Caco-2 (cell line): Measurements from ENCODE around the gene PTPRG. TPM values are rescaled to one million over a fixed set of nuclear protein-coding genes. Genes with fewer than 3 reads are reported as not detected.

Source experiments
- BruUV-seq: library from RNA; stranded (reverse); fragments of 400-500 nt; replicated peaks from 2 replicates; lab custom pipeline; 2021; lab: Mats Ljungman, UMichigan
- CTCF ChIA-PET: fragments of 300-600 bp; sonication (Branson Sonifier 250); formaldehyde crosslinking; loops from one replicate; lab custom pipeline; 2022; ENCODE audit warnings: antibody characterized with exemption; lab: Charles Lee
- POLR2A ChIA-PET: fragments of 300-600 bp; sonication (Branson Sonifier 250); formaldehyde crosslinking; loops from one replicate; lab custom pipeline; 2022; ENCODE audit warnings: antibody characterized with exemption; lab: Charles Lee
- DNase-seq, 2 experiments: peaks; one replicate each; pipeline versions ENCODE4 v3.0.0 to v3.0.0-alpha.2; 2020 to 2022
- H3K27me3 ChIP-seq: replicated peaks from 2 replicates; pipeline ENCODE4 v1.6.0; 2011; ENCODE audit warnings: low read length; ENCODE audit not compliant: control insufficient read depth, insufficient read depth
- H3K36me3 ChIP-seq: 2 replicates; pipeline ENCODE4 v1.5.1; 2011; ENCODE audit warnings: low read length; ENCODE audit not compliant: control insufficient read depth, insufficient read depth
- H3K4me1 ChIP-seq: fragments of 250-450 bp; sonication (Bioruptor Pico); 2 replicates; pipeline ENCODE4 v1.5.1; 2020; ENCODE audit warnings: mild to moderate bottlenecking
- H3K4me3 ChIP-seq: 2 replicates; pipeline ENCODE4 v1.5.1; 2011; ENCODE audit warnings: low read depth, mild to moderate bottlenecking, control low read depth, low read length
- H3K9me3 ChIP-seq: fragments of 250-450 bp; sonication (Bioruptor Pico); 2 replicates; pipeline ENCODE4 v1.5.1; 2020; ENCODE audit warnings: mild to moderate bottlenecking, moderate library complexity
- H3K27ac Mint-ChIP-seq: one replicate; pipeline ENCODE4 v1.8.0; 2022; ENCODE audit warnings: mixed read lengths; ENCODE audit not compliant: unreplicated experiment
- H3K27me3 Mint-ChIP-seq: one replicate; pipeline ENCODE4 v1.8.0; 2022; ENCODE audit warnings: mixed read lengths; ENCODE audit not compliant: insufficient read depth, unreplicated experiment
- H3K36me3 Mint-ChIP-seq: one replicate; pipeline ENCODE4 v1.8.0; 2022; ENCODE audit warnings: mild to moderate bottlenecking, mixed read lengths; ENCODE audit not compliant: insufficient read depth, unreplicated experiment
- H3K4me1 Mint-ChIP-seq: one replicate; pipeline ENCODE4 v1.8.0; 2022; ENCODE audit warnings: low read depth, mixed read lengths; ENCODE audit not compliant: unreplicated experiment
- H3K4me3 Mint-ChIP-seq: one replicate; pipeline ENCODE4 v1.8.0; 2022; ENCODE audit warnings: mild to moderate bottlenecking, moderate library complexity, mixed read lengths; ENCODE audit not compliant: unreplicated experiment
- H3K9me3 Mint-ChIP-seq: one replicate; pipeline ENCODE4 v1.8.0; 2022; ENCODE audit warnings: mixed read lengths; ENCODE audit not compliant: unreplicated experiment
- CTCF ChIP-seq, 2 experiments: fragments of 200-600 bp in 1 of 2; IDR thresholded peaks; 1 replicate in 1 of 2; 2 replicates in 1 of 2; pipeline versions ENCODE4 v1.5.1 to v1.8.0; 2011 to 2022; ENCODE audit warnings: antibody characterized with exemption in 1 of 2, control low read depth in 1 of 2, inconsistent platforms in 1 of 2, low read depth in 1 of 2, low read length in 1 of 2, mild to moderate bottlenecking in 1 of 2, moderate library complexity in 1 of 2; ENCODE audit not compliant: insufficient read depth in 1 of 2, severe bottlenecking in 1 of 2, unreplicated experiment in 1 of 2
- intact Hi-C: fragments of 100-400 bp; cut with micrococcal nuclease; formaldehyde crosslinking; loops from one replicate; pipeline ENCODE4 v1.10.0; 2022; ENCODE audit not compliant: unreplicated experiment
- total RNA-seq: library from RNA; stranded (reverse); gene quantifications from 2 replicates; pipeline ENCODE4 v1.2.3, GENCODE V29; 2022

Gene PTPRG
- total RNA-seq, 1 experiment from 2014 or later = 46.4 TPM

GRCh38 chr3:61986473-61986872, 425.1 kb downstream of the PTPRG start:
- H3K4me1 ChIP-seq = no peaks in the 10 kb centered on the region
- CTCF ChIA-PET = no interaction called here
- no peaks in the 10 kb centered on the region for H3K27me3 ChIP-seq
- no TSS peak for BruUV-seq
- Mint-ChIP-seq H3K9me3 (no peaks in the 10 kb centered on the region), H3K4me3 (no peak overlapping the region), H3K4me1 (no peaks in the 10 kb centered on the region), H3K36me3 (peaks cover 3% of the 10 kb centered on the region), H3K27ac (no peak overlapping the region), H3K27me3 (no peaks in the 10 kb centered on the region)
- H3K4me3 ChIP-seq = no peak overlapping the region
- no peaks in the 10 kb centered on the region for H3K36me3 ChIP-seq
- POLR2A ChIA-PET = no interaction called here
- no peaks in the 10 kb centered on the region for H3K9me3 ChIP-seq
- intact Hi-C loops = no loop called here
- TF ChIP-seq CTCF (IDR thresholded peaks at IDR 0.05; ENCODE audit: insufficient read depth in 1 of 2, low read depth in 1 of 2, low read length in 1 of 2, severe bottlenecking in 1 of 2, unreplicated experiment in 1 of 2) = no peak
- DNase-seq = no peak

GRCh38 chr3:61989681-61990080, 428.3 kb downstream of the PTPRG start:
- CTCF ChIA-PET = no interaction called here
- Histone ChIP-seq H3K36me3 (no peaks in the 10 kb centered on the region), H3K9me3 (no peaks in the 10 kb centered on the region), H3K4me1 (no peaks in the 10 kb centered on the region), H3K4me3 (no peak overlapping the region), H3K27me3 (no peaks in the 10 kb centered on the region)
- TF ChIP-seq CTCF (IDR thresholded peaks at IDR 0.05; ENCODE audit: insufficient read depth in 1 of 2, low read depth in 1 of 2, low read length in 1 of 2, severe bottlenecking in 1 of 2, unreplicated experiment in 1 of 2) = no peak
- H3K9me3 Mint-ChIP-seq = no peaks in the 10 kb centered on the region
- H3K27ac Mint-ChIP-seq = no peak overlapping the region
- DNase-seq = no peak
- H3K27me3 Mint-ChIP-seq = no peaks in the 10 kb centered on the region
- POLR2A ChIA-PET = no interaction called here
- intact Hi-C loops = no loop called here
- no peak overlapping the region for H3K4me3 Mint-ChIP-seq
- H3K36me3 Mint-ChIP-seq = peaks cover 6% of the 10 kb centered on the region
- H3K4me1 Mint-ChIP-seq = no peaks in the 10 kb centered on the region
- BruUV-seq = no TSS peak

GRCh38 chr3:61990327-61991027, 429.1 kb downstream of the PTPRG start:
- intact Hi-C loops = no loop called here
- Histone ChIP-seq H3K27me3 (no peaks in the 10 kb centered on the region), H3K4me1 (no peaks in the 10 kb centered on the region), H3K36me3 (no peaks in the 10 kb centered on the region), H3K9me3 (no peaks in the 10 kb centered on the region), H3K4me3 (no peak overlapping the region)
- H3K4me3 Mint-ChIP-seq = no peak overlapping the region
- no TSS peak for BruUV-seq
- no peak overlapping the region for H3K27ac Mint-ChIP-seq
- no peak for DNase-seq
- H3K27me3 Mint-ChIP-seq = no peaks in the 10 kb centered on the region
- H3K4me1 Mint-ChIP-seq = peaks cover under 1% of the 10 kb centered on the region
- POLR2A ChIA-PET = no interaction called here
- no peaks in the 10 kb centered on the region for H3K9me3 Mint-ChIP-seq
- CTCF ChIA-PET = no interaction called here
- no peak for TF ChIP-seq CTCF (IDR thresholded peaks at IDR 0.05; ENCODE audit: insufficient read depth in 1 of 2, low read depth in 1 of 2, low read length in 1 of 2, severe bottlenecking in 1 of 2, unreplicated experiment in 1 of 2)
- H3K36me3 Mint-ChIP-seq = peaks cover 6% of the 10 kb centered on the region
